Measurements from ENCODE around the gene PDE6H.

GRCh38 chr12:14931791-14932560 is 40.9 kb upstream of the PDE6H start:
- TF ChIP-seq CTCF (IDR thresholded peaks at IDR 0.05; ENCODE audit: low read length) (no peak), EZH2phosphoT487 (IDR thresholded peaks at IDR 0.05; ENCODE audit: low read length) (no peak), EZH2 (optimal IDR thresholded peaks at IDR 0.05; ENCODE audit: low read depth, low read length) (no peak)

Data from MM.1S (cell line).